Activated T-cell treated with anti-CD3 and anti-CD28 coated beads for 24 hours (primary cell): ENCODE data around the gene RASGEF1B.
"Not testable (repeated sequence)": the region's sequence is repeated elsewhere in the genome, so short reads cannot be mapped to it uniquely, and the experiment has no call there.

Experiments used
- DNase-seq: peaks from one replicate; pipeline ENCODE4 v3.0.0-alpha.2; 2020; ENCODE audit warnings: low read depth

The RASGEF1B gene

DNA sequence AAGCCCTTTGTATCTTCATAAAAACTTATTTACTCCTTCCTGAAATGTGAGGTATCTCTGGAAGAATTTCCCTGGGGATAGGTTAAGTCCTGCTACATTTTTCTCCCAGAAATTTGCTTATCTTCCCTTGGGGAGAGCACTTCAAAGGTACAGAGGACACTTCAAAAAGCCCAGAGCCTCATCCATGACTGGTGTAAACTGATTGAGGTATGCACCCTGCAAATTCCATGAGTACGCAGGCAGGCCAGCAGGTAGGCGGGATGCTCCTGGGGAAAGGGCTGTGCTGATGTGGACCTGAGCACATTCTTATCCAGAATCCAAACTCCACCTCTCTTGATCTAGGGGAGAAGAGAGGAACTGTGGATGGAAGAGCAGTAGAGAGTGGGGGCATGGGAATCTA is 26.3 kb upstream of the RASGEF1B start:
- DNase-seq = no peak

DNA sequence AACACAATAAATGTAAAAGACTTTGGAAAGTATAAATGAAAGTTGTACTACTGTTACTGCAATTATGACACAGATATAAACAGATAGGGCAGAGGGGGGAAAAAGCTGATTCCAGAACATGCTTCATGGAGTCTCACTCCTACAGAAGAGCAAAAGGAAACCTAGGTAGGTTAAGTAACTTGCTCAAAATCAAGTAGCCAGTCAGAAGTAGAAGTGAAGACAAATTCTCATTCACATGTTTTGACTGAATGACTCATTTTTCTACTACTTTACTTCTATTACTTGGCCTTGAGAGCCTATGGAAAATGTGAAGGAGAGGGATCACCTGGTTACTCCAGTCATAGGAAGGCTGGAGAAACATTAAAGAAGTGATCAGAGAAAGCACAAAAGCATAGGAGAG is 23.6 kb upstream of the RASGEF1B start:
- DNase-seq = no peak

DNA sequence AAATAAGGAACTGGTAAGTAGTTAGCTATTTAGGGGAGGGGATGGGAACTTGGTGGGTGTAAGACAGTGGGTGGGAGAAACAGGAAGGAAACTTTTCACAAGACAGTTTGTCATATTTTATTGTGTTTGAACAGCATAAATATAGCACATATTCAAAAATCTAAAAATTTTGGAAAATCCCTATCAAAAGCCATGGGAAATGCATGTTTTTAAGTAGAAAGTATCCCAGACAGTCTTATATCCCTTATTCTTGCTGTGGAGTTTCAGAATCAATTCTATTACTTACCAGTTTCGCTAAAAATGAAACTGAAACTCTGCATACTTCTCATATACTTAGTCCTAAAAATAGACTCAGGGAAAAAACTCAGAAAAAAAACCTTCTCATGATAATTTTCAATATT is 22.3 kb upstream of the RASGEF1B start:
- no peak for DNase-seq

DNA sequence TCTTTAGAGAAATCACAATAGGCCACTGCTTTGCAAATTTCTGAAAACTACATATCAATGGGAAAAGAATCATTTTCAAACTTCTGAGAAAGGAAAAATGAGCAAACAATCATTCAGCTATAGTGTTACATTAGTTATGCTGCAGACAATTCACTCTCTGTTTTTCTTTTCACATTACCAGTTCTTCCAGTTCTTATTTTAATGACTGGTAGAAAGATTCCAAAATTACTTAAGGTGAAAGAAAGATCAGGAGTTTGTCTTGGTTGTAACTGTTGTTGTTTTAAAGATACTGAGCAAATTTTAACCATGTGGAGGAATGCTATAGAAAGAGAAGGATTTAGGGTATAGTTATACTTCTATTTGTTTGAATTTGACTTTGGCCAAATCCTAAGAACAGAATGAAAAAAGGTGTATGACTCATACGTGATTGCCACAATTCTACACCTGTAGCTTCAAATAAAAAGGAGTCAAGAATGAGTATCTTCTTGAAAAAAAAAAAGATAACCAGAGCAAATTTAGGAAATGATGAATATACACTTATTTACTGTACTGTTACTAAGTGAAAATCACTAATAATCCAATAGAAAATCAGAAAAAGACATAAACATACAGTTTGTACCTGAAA is 21.0 kb upstream of the RASGEF1B start:
- DNase-seq = no peak

DNA sequence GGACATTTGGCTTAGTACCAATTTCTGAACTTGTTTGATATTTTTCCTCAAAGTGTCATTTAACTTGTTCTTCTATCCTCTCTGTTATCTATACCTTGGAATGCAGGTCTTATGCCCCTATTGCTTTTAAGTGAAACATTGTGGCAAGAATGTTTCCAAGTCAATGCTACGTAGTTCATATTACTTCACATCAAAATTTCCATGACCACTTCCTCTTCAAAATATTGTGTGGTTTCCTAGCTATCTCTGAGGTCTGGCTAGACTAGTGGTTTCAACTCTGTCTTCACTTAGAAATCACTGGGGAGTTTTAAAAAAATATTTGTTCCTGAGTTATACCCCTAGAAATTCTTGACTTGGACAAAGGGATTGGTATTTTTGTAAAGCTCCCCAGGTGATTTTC is 20.2 kb upstream of the RASGEF1B start:
- DNase-seq = no peak

DNA sequence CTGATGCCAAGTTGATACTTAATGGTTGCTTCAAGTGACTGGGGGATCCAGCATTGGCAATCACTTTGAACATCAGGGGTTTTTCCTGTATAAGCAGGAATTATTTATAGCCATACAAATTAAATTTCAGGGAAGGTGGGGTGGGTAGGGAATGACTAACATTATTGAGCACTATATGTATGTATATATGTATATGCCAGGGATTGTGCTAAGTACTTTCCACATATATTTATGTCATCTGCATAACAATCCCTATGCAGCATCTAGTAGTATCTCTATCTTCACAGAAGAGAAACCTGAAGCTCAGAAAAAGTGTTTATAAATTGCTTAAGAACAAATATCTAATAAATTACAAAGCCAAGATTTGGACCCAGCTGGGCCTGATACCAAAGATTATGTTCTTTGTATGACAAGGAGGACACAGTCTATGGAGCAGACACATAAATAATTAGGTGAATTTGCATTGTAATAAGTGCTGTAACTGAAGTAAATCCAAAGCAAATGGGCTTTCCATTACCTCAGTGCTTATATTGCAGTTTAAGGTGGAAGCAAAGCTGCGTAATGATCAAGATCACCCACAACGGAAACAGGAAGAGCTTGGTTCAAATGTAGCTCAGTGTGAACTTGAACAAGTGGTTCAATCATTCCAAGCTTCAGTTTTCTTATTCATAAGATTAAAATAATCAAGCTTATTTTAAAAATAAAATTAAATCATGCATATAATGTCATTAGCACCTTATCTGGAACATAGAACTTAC is 18.9 kb upstream of the RASGEF1B start:
- no peak for DNase-seq

DNA sequence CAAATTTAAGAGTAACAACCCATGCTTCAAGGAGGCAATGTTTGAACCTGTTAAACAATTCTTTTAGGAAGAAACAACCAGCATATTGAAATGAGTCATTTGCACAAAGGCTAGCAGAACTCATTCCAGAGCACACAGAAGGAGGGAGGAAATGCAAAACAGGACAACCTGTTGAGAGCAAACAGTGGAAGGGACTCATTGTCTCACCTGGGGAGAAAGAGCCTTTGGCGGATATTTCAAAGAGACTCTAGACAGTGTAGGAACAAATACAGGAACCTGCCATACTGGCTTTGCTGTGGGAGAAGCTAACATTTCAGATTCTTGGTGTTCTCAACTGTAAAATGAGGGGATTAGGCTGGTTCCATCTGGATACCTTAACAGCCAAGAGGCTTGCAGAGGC is 14.8 kb upstream of the RASGEF1B start:
- no peak for DNase-seq

DNA sequence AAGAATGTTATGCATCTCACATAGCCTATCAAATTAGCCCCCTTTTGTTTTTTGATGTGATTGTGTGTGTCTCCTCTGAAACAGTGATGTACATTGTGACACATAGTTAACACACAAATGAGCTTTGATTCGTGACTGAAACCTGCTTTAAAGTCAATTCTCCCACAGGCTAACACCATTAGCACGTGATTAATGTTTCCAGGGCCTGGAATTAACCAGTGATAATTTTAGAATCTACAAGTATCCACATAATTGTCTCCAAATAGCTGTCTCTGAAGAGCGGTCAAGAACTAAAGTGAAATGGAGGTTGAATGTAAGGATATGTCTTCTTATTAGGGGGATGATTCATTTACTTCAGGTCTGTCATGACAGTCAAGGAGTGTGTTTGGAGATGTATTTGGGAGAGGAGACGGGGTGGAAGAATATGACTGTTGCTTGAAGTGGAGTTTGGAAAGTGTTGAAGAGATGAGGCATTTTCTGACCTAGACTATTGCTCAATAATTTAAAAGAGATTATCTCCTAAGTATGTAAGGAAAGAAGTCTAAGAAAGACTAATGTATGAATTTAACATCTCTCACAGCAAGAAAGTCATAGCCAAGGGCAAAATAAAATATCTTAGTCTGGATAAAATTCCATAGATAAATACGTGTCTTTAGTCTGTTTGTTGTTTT is 13.7 kb upstream of the RASGEF1B start:
- no peak for DNase-seq

DNA sequence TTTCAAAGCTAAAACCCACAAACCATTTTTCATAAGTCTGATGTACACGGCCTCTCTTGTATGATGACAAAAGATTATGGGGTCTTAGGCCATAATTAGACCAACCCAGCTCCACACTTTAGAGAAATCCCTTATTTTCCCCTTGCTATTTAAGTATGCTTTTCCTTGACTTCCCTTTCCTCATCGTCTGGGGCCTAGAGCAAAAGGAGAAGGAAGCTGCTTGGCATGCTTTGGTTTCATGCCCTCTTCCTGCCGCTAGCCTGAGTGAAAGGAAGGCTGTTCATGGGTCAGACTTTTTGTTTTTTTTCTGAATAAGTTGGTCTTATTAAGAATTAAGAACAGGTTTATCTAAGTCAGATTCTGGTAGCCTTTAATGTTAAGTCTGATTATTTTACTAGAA is 10.6 kb upstream of the RASGEF1B start:
- no peak for DNase-seq

DNA sequence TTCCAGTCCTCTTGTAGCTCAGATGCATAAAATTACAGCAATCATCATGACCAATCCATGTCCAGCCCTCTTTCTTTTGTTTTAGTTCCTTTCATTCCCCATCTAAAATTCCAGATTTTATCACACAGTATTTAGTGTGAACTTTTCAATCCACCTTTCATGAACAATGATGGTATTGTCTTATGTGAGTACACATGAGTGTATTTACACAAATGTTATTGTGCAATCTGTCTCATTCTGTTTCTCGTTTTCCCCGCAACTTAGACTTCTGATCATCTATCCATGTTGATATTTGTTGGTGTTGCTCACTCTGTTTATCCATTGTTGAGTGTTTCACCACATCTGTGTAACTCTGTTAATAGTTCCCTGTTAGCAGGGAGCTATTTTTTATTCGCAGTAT is 9.4 kb upstream of the RASGEF1B start:
- DNase-seq = no peak

DNA sequence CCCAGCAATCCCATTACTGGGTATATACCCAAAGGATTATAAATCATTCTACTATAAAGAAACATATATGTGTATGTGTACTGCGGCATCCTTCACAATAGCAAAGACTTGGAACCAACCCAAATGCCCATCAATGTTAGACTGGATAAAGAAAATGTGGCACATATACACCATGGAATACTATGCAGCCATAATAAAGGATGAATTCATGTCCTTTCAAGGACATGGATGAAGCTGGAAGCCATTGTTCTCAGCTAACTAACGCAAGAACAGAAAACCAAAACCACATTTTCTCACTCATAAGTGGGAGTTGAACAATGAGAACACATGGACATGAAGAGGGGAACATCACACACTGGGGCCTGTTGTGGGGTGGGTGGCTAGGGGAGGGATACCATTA is 7.9 kb upstream of the RASGEF1B start:
- DNase-seq = not testable (repeated sequence)

DNA sequence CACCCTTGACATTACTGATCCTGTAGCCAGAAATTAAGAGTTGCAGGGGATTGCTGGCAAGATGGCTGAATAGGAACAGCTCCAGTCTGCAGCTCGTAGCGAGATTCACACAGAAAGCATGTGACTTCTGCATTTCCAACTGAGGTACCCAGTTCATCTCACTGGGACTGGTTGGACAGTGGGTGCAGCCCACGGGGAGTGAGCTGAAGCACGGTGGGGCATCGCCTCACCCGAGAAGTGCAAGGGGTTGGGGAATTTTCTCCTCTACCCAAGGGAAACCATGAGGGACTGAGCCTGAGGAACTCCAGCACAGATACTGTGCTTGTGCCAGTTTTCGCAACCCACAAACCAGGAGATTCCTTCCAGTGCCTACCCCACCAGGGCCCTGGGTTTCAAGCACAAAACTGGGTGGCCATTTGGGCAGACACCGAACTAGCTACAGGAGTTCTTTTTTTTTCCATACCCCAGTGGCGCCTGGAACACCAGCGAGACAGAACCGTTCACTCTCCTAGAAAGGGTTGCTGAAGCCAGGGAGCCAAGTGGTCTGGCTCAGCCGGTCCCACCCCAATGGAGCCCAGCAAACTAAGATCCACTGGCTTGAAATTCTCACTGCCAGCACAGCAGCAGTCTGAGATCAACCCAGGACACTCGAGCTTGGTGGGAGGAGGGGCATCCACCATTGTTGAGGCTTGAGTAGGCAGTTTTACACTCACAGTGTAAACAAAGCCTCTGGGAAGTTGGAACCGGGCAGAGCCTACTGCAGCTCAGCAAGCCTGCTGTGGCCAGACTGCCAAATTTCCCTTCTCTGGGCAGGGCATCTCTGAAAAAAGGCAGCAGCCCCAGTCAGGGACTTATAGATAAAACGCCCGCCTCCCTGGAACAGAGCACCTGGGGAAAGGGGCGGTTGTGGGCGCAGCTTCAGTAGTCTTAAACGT is 1.9 kb upstream of the RASGEF1B start:
- DNase-seq = not testable (repeated sequence)

DNA sequence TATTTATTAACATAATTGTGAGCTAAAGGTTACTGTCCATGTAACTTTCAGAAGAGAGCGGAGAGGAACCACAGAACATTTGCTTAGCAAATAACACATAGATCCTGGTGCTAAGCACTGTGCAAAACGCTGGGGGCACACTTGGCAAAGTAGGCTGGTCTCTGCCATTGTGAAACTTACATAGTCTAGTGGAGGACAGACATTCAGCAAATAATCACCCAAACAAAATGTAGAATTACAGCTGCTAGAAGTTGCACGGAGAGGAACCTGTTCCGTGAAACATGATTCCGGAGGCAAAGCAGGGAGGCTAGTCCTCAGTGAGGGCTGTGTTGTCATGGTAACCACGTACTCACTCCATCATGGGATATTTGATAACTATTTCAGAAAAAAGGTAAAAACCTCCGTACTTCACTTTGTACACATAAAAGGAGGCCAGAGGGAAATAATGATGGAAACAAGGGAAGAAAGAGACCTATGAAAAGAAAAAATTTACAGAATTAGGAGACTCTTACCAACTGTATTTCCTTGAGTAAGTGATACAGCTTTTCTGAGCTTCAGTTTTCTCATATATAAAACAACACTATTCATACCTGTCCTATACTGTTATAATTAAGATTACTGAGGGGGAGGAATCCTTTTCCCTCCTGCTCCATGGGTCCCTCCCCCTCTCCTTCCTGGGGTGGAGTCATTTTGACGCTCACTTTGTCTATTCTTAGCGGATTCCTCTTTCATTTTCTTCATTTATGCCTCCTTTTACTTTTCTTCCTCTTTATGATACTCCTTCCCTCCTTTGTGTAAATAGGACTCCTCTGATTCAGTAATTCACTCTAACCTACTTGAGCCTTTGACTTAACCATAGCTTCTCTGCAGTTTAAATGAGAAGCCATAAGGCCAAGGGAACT is 825 bp upstream of the RASGEF1B start:
- DNase-seq = peak; percentile 39

DNA sequence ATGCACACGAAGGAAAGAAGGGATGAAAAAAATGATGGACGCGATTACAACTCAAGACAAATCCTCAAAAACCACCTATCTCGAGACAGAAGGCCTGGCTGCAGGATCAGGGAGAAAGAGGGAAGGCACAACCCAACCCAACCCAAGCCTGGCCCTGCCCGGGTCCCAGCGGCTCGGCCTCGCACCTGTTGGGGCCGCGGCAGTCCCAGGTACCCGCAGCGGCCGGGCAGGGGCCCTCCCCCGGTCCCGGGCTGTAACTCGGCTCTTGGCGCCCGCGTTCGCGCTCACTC is 464 bp downstream of the RASGEF1B start:
- DNase-seq = no peak

DNA sequence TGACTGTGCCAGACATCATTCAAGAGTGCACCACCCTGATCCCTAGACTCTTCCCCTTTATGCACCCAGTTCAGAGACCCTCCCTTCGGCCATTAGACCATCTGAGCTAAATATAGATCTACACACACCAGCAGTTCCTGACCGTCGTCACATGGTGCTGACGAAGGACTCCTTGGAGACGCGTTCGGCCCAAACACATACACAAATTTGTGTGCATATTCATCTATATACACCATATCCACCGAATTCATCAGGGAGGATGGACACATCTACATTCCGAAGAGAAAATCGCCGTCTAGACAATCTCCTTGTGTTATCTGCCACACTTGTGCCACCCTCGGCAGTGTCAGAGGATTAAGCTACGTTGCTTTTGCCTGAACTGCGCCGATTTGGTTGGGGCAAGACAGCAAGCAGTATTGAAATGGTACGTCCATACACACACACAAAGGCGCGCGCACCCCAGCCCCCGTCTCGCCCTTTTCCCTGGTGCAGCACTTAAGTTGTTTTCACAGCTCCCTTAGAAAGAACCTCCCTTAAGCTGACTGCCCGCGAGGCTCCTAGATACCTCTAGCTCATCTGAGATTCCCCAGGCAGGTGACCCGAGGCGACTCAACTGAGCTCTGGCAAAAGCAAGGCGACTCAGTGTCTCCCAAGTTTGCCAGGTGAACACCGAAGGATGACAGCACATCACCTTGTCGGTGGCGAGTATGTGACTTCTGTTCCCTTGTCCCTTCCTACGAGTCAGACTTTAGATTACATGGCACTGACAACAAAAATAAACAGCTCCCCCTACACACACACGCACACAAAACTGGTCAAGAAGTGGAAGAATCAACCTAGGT is 1.0 kb downstream of the RASGEF1B start:
- DNase-seq = peak; percentile 26

DNA sequence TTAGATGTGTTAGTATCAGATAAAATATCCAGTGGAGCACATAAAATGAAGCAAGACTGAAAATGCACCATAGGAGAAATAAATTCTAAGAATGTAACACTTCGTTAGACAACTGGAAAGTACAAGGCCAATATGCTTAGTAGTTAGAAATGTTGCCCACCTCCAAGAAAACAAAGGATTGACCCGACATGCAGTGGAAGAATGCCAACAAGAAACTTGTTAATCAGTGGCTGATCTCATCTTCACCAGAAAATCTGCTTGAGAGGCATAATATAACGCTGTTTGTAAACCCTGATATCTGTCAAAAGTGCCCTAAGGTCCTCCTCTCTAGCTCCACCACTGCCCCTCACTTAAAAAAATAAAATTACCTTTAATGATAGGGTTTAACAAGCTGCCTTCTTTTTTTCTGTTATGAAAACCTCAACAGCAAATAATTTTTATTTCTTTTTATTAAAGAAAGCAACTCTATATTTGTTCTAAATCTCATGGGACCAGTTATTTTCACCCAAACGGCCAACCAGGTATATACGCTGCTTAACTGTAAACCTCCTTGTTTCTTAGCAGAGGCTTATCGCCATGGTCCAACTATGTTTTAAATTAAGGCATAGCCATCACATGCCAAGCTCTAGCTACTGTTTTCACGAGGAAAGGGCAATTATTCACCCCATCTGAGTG is 1.8 kb downstream of the RASGEF1B start:
- no peak for DNase-seq

DNA sequence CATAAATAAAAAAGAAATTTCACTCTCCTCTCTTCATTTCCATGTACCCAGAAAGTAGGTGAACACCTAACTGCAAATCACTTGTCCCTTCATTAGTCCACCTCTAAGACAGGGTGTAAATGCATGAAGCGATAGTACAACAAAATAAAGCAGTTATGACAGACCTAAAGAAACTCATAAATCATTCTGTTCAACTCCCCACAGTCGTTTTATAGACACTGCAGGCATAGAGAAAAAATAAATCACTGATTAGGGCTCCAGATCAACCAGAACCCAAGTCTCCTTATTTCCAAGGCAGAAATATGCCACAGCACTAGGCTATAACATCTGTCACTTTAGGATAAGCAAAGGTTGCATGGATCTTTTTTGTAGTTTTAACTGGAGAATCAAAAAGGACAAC is 3.0 kb downstream of the RASGEF1B start:
- no peak for DNase-seq

DNA sequence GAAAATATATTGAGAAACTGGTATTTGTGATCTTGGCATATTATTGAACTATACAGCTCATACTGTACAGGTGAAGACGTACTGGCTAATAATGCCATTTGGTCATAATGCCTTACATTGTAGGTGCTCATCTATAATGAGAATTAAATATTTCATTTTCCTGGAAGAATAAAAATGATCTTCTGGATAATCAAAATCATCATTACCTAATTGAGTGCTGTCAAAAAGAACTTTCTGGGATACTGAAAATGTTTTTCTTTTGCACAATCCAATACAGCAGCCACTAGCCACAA is 4.1 kb downstream of the RASGEF1B start:
- no peak for DNase-seq

DNA sequence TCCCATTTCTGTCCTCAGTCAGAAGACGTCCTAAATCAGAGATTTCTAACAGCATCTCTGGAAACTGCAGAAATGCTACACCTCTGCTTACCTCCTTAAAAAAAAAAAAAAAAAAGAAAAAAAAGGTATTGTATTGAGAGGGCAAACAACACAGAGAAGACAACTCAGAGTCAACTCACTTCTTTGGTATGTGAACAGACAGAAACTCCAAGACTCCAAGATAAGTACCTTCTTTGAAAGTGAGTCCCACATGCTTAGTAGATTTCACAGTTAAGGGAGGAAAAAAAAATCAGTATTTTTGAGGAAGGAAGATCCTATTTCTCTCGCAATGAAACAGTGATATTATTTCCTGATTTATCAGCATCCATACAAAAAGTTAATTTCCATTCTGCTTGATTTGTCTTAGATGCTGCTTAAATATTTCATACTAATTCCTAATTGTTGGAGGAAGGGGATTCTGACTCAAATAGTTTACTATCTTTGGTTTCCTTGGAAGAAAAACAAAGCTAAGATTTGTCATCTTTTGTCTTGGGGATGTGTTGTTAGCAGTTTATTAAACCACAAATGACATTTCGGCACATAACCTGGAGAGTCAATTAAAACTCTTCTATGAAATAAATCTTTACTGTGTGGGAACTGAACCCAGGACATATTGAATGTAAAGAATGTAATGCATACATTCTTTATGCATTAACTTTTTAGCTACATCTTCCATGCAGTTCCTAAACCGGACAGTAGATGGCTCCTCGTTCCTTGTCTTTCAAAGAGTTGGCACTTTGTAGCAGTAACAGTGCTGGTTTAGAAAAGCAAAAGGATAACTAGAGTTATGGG is 4.7 kb downstream of the RASGEF1B start:
- peak; percentile 69 for DNase-seq
